ENCODE measurements around the gene PAQR7.

GRCh38 chr1:25889470-25889869 is 14.0 kb upstream of the PAQR7 start:
- TF ChIP-seq, protein P1, sequence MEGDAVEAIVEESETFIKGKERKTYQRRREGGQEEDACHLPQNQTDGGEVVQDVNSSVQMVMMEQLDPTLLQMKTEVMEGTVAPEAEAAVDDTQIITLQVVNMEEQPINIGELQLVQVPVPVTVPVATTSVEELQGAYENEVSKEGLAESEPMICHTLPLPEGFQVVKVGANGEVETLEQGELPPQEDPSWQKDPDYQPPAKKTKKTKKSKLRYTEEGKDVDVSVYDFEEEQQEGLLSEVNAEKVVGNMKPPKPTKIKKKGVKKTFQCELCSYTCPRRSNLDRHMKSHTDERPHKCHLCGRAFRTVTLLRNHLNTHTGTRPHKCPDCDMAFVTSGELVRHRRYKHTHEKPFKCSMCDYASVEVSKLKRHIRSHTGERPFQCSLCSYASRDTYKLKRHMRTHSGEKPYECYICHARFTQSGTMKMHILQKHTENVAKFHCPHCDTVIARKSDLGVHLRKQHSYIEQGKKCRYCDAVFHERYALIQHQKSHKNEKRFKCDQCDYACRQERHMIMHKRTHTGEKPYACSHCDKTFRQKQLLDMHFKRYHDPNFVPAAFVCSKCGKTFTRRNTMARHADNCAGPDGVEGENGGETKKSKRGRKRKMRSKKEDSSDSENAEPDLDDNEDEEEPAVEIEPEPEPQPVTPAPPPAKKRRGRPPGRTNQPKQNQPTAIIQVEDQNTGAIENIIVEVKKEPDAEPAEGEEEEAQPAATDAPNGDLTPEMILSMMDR (IDR thresholded peaks at IDR 0.05): 0 out of 2 replicates have a peak, but pooled peaks have one; percentile 11
- no peak for TF ChIP-seq ZFX (IDR thresholded peaks at IDR 0.05; ENCODE audit: borderline replicate concordance)
